Right renal pelvis (tissue), 4 donors: ENCODE measurements around the gene TAP2. TPM values are rescaled to one million over a fixed set of nuclear protein-coding genes. Genes with fewer than 3 reads are reported as not detected.

Experiments
- DNase-seq, 4 donors: peaks; one replicate each; pipeline ENCODE4 v3.0.0-alpha.2; 2013; ENCODE audit warnings: low read depth in 4 of 4, low spot score in 3 of 4, missing footprints in 1 of 4
- polyA plus RNA-seq, 4 donors: library from polyadenylated mRNA; unstranded; fragments of 120-200 nt; gene quantifications; one replicate each; pipeline ENCODE4 v1.2.1, GENCODE V29; 2013; ENCODE audit not compliant: insufficient read length in 4 of 4

TAP2 gene
- polyA plus RNA-seq, 4 donors = 11.9 to 14.8 (median 12.8) TPM

- DNase-seq = peak in 1 of 4 donors; percentile 12
Observed at GRCh38 chr6:32854376-32855178, 16.0 kb upstream of the TAP2 start.

DNA sequence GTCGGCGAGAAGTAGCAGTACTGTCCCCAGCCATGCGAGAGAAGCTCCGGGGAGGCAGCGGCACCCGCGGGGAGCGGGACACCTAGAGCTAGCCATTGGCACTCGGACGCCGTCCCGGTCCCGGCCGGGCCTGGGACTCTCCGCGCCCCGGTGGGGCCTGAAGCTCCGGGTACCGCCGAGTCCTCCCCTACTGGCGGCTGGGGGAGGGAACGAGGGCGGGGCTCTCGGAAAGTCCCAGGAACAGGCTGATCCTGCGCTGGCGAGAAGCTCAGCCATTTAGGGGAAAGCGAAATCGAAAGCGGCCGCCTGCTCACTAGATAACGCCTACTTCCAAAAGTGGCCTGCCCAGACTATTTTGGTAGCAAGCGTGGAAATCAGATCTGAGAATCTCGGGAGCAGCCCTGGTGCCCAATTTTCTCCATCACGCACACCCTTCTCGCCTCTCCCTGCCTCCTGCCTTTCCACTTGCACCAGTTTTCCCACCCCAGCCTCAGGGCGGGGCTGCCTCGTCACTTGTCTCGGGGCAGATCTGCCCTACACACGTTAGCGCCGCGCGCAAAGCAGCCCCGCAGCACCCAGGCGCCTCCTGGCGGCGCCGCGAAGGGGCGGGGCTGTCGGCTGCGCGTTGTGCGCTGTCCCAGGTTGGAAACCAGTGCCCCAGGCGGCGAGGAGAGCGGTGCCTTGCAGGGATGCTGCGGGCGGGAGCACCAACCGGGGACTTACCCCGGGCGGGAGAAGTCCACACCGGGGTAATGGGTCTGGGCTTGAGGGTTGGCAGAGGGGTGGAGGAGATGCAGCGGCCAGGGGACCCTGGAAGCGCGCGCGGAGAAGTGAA is 15.2 kb upstream of the TAP2 start, which contains the start of the genes PSMB9 and TAP1:
PSMB9 (plus strand) TSS at position 652 of the 835 bp plus-strand sequence; CDS start at position 690, 38 bp downstream.
TAP1 (minus strand) TSS at position 164 of the 835 bp plus-strand sequence; CDS start at position 96, 68 bp downstream.
- DNase-seq = peak in 3 of 4 donors; percentile 83 to 86 (median 85)

- DNase-seq = peak in 1 of 4 donors; percentile 12
Observed at GRCh38 chr6:32852844-32853540, 14.5 kb upstream of the TAP2 start.

- no peak for DNase-seq
Observed at GRCh38 chr6:32852018-32852843, 13.7 kb upstream of the TAP2 start.

GRCh38 chr6:32851025-32851424 is 12.5 kb upstream of the TAP2 start:
- DNase-seq = no peak

GRCh38 chr6:32849126-32849525 is 10.6 kb upstream of the TAP2 start:
- no peak for DNase-seq

- DNase-seq = no peak
Observed at GRCh38 chr6:32847795-32848194, 9.3 kb upstream of the TAP2 start.

DNA sequence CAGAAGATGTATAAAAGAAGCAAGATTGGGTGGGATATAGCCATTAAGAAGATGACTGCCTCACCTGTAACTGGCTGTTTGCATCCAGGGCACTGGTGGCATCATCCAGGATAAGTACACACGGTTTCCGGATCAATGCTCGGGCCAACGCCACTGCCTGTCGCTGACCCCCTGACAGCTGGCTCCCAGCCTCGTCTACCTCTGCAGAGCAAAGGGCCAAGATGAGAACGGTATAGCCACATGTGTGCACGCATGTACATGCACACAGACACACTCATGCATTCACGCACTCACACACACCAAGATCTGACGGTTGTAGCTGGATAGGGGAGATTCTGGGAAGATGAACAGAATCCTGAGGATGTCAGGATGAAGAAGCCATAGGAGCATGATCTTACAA is 8.5 kb upstream of the TAP2 start:
- DNase-seq = no peak

GRCh38 chr6:32845384-32845884 is 6.9 kb upstream of the TAP2 start:
- no peak for DNase-seq

GRCh38 chr6:32844839-32845383 is 6.4 kb upstream of the TAP2 start:
- DNase-seq = no peak

DNA sequence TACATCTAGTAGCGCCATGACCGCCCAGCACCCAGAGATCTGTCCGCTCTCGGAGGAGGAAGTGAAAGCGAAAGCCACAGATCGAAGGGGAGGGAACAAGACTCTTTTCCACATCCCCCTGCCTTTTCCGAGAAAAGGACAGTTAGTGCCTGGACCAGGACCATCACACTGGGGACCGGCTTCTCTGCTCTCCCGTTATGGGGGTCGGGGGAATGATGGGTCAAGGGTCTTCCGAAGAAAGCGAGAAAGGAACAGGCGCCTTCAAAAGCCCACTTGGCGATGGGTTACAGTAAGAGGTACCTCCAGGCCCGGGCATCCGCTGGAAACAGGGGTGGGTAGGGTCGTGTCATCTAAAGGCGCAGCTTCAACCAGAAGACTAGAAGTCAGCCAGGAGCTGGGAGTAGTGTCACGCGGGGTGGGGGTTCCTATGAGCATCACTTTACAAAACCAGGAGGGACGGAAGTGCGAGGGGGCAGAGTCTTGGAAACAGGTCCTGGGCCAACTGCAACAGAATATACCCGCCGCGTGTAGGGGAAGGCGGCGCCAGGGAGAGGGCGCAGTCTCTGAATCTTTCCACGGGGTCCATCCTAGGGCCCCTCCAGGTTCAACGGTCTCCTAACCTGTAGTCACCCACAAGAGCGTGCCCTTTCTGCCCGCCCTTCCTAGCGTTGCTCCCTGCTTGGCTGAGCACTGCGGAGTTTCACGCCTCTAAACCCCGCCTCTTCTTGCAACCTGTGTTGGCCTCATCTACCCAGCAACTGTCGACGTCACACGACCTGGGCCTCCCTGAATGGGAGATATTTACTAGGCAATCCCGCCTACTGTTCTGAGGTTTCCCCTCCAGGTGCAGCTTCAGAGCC is 5.7 kb upstream of the TAP2 start, which contains the start of gene PSMB8:
PSMB8 (minus strand) TSS at position 69 of the 860 bp plus-strand sequence; CDS start at position 18, 51 bp downstream.
- peak; percentile 89 to 92 (median 91) for DNase-seq

GRCh38 chr6:32843331-32843978 is 4.9 kb upstream of the TAP2 start:
- no peak for DNase-seq

DNA sequence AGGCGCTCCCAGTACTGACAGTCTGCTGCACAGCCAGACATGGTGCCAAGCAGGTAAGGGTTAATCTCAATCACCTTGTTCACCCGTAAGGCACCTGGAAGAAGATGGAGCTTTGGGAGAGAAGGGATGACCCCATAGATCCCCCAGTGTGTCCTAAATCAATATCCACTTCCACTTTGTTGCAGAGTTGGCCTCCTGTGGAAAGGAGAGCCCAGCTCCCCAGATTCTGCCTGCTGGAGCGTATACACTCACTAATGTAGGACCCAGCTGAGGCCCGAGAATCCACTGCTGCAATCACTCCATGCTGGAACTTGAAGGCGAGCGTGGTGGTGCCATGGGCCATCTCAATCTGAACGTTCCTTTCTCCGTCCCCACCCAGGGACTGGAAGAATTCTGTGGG is 4.2 kb upstream of the TAP2 start:
- no peak for DNase-seq

GRCh38 chr6:32842021-32842650 is 3.6 kb upstream of the TAP2 start:
- no peak for DNase-seq

- no peak for DNase-seq
Observed at GRCh38 chr6:32840604-32841246, 2.2 kb upstream of the TAP2 start.

- DNase-seq = no peak
Observed at GRCh38 chr6:32839356-32839755, 817 bp upstream of the TAP2 start.

GRCh38 chr6:32837651-32838113 is 857 bp downstream of the TAP2 start:
- DNase-seq = no peak
